ENCODE data around the gene MDM4.
"Not testable (repeated sequence)": the region's sequence is repeated elsewhere in the genome, so short reads cannot be mapped to it uniquely, and the experiment has no call there.

The MDM4 gene

DNA sequence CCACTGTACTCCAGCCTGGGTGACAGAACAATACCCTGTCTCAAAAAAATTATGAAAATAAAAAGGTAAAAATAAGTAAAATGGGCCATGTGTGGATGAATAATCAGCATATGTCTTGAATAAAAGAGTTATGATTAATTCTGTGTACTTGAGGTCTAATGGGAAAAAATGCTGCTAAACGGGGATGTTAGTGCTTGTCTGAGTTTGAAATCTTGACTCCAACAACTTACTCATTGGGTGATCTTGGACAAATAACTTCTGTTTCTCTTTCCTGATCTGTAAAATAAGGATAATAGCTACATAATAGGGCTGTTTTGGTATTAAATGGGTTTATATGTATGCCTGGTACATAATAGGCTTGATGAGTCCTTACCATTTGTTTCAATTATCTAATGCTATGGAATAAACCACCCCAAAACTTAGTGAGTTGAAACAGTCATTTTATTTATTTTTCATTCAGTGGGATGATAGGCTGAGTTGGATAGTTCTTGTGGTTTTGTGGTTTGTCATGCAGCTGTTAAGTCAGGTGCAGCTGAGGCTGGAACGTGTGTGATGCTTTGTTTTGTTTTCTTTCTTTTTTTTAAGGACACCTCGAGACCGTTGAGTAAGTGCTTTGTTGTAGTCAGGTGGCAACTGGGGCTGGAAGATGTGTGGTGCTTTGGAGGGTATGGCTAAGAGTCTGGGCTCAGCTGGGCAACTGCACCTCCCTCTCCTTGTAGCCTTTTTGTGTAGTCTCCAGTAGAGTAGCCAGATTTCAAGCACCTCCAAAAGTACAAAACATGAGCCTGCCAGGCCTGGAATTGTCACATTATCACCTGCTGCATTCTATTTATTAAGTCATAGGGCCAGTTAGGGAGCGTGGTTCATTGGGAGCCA is 4.9 kb downstream of the MDM4 start:
- DNase-seq = no peak

DNA sequence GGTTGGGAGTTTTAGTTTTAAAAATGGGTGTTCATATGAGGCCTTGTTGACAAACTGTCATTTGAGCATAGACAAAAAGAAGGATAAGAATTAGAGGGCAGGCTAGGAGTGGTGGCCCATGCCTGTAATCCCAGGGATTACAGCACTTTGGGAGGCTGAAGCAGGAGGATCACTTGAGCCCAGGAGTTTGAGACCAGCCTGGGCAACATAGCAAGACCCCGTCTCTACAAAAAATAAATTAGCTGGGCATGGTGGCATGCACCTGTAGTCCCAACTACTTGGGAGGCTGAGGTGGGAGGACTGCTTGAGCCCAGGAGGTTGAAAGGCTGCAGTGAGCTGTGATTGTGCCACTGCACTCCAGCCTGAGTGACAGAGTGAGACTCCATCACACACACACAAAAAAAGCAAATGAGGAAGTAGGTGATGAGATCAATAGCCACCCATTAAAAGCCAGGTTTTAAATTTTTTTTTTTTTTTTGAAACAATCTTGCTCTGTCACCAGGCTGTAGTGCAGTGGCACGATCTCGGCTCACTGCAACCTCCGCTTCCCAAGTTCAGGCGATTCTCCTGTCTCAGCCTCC is 5.8 kb downstream of the MDM4 start:
- not testable (repeated sequence) for DNase-seq

GRCh38 chr1:204523605-204524215 is 7.5 kb downstream of the MDM4 start:
- DNase-seq = no peak

GRCh38 chr1:204524986-204525385 is 8.8 kb downstream of the MDM4 start:
- no peak for DNase-seq

DNA sequence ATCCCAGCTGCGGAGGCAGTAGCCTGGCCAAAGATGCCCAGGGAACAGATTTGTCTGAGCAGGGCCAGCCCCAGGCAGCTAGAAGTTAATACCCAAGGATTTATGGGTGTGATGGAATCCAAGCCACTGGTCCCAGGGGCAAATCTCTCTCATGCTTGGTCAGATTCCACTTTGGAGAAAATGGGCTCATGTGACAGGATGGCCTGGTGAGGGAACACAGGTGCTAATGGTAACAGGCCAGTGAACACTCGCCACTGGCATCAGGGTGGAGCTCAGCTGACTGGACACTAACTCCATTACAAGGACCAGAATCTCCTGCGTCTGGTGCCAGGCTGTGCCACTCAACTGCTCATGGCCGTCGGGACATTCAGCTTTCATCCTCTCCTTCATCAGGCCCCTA is 12.0 kb downstream of the MDM4 start:
- no peak for DNase-seq

DNA sequence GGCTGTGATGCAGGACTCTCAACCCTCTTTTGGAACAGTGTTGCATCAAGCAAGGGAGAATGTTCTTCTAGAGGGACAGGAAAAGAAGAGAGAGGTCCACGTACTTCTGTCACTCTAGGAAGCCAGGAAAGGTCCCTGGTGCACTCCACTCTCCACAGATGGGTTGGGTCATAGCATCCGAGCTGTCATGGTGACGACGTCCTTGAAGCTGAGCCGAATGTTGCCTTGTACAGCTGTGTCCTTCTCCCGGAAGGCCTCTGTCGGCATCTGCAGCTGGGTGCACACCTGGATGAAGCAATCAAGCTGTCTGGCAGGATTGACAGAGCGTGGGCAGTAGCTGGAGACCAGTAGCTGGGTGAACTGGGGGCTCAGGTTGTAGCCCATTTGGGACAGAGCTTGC is 12.5 kb downstream of the MDM4 start:
- DNase-seq = no peak

- DNase-seq = no peak
Observed at GRCh38 chr1:204529371-204529895, 13.2 kb downstream of the MDM4 start.

DNA sequence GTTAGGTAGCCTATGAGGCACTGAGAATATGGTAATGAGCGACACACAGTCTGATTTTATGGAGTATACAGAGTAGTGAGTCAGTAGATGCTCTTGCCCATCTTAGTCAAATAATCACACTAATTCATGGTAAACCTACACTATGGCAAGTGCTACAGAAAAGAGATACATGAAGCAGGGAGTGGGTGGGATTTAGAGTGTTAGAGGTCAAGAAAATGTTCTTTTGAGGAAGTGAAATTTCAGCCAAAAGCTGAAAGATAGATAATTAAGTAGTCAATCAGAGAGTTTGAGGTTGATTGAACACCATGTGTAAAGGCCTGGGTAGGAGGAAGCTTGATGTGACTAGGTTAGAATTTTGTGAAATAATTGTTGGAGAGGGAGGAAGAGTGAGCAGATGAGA is 14.7 kb downstream of the MDM4 start:
- no peak for DNase-seq

DNA sequence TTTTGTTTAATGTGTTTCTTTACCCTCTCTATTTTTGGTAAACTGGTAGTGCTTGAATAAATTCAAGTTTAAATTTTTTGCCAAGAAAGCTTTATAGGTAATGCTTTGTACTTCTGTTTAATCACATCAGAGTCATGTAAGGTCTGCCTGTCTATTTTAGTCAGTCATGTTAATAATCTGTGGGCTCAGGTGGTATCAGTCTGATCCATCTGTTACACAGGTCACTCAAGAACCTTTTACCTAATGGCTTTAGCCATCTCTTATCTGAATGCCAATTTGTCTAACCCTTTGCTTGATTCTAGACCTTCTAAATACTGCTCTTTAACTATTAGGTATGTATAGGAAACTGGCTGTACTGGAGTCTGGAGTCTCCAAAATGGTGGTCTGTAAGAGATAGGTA is 16.6 kb downstream of the MDM4 start:
- DNase-seq = no peak

GRCh38 chr1:204541626-204542025 is 25.4 kb downstream of the MDM4 start:
- no peak for DNase-seq

- no peak for DNase-seq
Observed at GRCh38 chr1:204544321-204544720, 28.1 kb downstream of the MDM4 start.

- no peak for DNase-seq
Observed at GRCh38 chr1:204545202-204545601, 29.0 kb downstream of the MDM4 start.

DNA sequence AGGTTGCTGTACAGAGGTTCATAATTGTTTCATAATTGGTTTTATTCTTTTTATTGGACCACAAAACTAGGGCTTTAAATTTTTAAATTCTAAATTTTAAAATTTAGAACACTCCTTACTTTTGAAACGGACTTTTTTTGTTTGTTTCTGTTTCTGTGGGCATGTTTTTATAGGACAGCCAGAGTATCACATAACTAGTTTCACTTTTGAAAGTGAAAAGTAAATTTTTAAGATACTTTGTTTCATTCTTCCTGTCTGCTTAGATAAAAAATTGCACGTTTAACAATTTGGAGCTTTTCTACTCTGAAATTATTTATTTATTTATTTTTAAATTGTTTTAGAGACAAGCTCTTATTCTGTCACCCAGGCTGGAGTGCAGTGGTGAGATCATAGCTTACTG is 29.7 kb downstream of the MDM4 start:
- no peak for DNase-seq

DNA sequence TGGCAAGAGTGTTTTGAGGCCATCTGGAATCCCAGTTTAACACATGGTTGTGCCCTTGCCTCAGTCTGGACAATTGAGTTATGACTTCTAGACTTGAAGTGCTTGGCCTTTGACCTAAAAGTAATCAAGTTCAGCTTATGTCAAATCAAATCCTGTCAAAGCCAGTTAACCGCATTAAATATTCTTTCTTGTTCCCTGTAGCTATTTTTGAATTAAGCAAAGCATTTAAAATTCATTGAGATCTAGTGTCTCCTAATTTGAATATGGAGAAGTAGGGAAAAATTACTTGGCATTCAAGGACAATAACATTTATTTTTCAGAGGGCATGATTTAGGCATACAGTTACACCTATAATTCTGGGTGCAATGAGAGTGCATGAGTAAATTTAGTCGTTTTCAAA is 32.1 kb downstream of the MDM4 start:
- no peak for DNase-seq

GRCh38 chr1:204549313-204549712 is 33.1 kb downstream of the MDM4 start:
- DNase-seq = no peak

DNA sequence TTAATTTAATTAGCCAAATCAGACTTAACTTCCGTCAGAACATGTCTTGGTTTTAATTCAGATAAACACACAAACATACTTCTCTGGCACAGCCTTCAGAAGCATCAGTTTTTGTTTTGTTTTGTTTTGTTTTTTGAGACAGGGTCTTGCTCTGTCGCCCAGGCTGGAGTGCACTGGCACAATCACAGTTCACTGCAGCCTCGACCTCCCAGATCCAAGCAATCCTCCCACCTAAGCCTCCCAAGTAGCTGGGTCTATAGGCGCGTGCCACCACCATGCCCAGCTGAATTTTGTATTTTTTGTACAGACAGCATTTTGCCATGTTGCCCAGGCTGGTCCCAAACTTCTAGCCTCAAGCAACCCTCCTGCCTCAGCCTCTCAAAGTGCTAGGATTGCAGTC is 34.7 kb downstream of the MDM4 start:
- no peak for DNase-seq

- no peak for DNase-seq
Observed at GRCh38 chr1:204556458-204557052, 40.3 kb downstream of the MDM4 start.

DNA sequence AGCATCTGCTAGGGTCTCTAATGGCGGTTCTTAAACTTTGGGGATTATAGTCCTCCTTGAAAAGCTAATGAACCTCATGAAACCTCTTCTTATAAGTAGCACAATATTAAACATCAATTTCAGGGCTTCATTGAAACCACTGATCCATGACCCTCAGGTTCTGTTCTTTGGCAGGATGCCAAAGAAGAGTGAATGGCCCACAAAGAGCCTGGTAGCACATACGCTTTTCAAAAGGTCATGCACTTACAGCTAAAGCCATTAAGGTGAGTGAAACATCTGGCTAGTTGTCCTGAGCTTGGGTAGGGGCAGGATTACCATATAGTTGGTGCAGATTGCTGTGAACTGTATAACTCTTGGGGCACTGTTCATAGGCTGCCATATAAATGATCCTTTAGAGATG is 42.3 kb downstream of the MDM4 start:
- no peak for DNase-seq

DNA sequence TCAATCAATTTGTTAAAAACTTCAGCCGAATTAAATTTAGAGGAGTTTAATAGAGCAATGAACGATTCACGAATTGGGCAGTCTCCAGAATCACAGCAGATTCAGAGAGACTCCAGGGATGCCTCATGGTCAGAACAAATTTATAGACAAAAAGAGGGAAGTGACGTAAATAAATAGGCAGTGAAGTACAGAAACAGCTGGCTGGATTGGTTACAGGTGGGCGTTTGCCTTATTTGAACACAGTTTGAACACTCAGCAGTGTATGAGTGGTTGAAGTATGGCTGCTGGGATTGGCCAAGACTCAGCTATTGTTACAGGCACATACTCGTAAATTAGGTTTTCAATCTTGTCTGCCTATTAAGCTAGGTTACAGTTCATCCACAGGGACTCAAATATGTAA is 43.8 kb downstream of the MDM4 start:
- DNase-seq = not testable (repeated sequence)

DNA sequence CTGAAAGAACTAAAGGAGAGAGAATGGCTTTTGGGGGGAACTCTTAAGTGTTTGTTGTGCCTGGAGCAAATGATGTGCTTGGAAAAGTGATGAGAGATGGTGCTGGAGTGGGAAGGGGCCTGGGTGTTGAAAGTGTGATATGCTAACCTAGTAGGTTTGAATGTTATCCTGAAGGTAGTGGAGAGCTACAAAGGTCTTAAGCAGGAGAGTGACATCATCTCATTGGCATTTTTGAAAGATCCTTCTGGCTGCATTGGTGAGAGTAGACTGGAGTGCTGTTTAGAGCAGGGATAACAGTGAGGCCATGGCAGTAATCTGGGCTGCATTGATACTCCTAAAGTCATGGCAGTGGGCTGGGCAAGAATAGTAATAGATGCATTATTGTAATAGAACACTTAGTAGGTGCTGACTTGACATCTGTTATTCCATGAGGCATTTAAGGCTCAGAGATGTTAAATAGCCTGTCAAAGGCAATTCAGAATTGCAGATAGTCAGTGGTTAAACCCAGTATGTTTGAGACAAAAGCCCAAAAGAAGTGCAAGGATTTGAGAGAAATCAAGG is 44.5 kb downstream of the MDM4 start:
- DNase-seq = no peak

DNA sequence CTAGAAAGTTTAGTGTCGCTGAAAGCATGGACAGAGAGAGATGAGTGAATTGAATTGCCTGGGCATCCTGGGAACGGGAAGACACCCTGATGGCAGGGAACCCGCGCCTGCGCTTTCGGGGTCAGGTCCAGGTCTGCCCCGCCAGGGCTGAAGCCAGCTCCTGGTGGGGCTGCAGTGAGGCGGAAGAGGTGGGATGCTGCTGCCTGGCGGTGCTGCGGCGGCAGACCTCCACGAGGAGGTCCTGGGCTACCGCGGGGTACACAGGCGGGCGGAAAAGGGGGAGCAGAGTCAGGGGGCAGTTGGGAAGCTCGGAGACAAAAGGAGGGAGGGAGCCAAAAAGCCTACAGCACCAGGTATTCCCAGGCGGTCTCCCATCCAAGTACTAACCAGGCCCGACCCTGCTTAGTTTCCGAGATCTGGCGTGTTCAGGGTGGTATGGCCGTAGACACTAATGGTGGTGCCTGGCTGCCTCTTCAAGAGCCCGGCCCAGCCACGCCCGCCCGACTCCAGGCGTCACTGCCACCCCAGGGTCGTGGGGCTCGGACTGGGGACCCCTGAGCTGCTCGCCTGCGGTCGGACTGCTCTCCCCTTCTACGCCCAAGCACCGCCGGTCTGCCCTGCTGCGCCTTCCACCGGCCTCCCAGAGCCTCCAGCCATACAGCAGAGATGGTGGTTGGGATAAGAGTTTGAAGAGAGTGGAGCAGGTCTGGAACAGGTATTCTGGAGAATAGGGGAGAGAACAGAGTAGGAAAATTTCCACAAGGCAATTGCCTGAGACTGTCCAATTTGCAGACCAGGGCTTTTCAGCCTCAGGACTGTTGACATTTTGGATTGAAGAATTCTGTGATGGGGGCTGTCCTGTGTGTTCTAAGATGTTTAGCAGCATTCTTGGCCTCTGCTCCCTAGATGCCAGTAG is 46.1 kb downstream of the MDM4 start:
- no peak for DNase-seq

- no peak for DNase-seq
Observed at GRCh38 chr1:204563307-204563706, 47.1 kb downstream of the MDM4 start.

All from stimulated activated CD4-positive, alpha-beta T cell treated with anti-CD3 and anti-CD28 coated beads, Interleukin-12 subunit alpha, Interleukin-12 subunit beta, amount 100 ng/mL, for 4 hours (primary cell).